ENCODE results near the gene ATP11A. TPM values are rescaled to one million over a fixed set of nuclear protein-coding genes. Genes with fewer than 3 reads are reported as not detected.
A peak's percentile ranks its signal among the peaks of the same experiment; 100 is the strongest.

The ATP11A gene
- total and polyA plus RNA-seq, 7 donors, result 3.9 to 48.6 (median 26.4) TPM

GRCh38 chr13:112744168-112745021 lies 54.6 kb downstream of the ATP11A start:
- H3K9me3 ChIP-seq, result no peaks in the 10 kb centered on the region
- 51 to 63% (median 59%) methylated on average over 22 of the region's 22 CpGs for WGBS, 3 donors
- no peak for TF ChIP-seq CTCF (IDR thresholded peaks at IDR 0.05)
- intact Hi-C loops (cut with DNase I), result loop anchor here in 1 of 2 donors (5.0 kb wide), 1 partner anchor 52 kb away; the partner anchor contains the start of gene ATP11A
- H3K4me3 ChIP-seq, result no peak overlapping the region
- ATAC-seq (peak in 3 of 4 donors; percentile 36 to 52 (median 42)), DNase-seq (no peak)
- H3K27me3 ChIP-seq (ENCODE audit: insufficient read depth in 3 of 3, low read length in 2 of 3), result no peaks in the 10 kb centered on the region
- H3K27ac ChIP-seq, result peak overlapping the region; percentile 16
- peaks cover 25% of the 10 kb centered on the region for H3K4me1 ChIP-seq
- H3K36me3 ChIP-seq (ENCODE audit: insufficient read depth in 1 of 2, low read depth in 1 of 2), result no peaks in the 10 kb centered on the region

GRCh38 chr13:112746044-112746443 lies 56.2 kb downstream of the ATP11A start:
- Histone ChIP-seq H3K27me3 (ENCODE audit: insufficient read depth in 3 of 3, low read length in 2 of 3) (no peaks in the 10 kb centered on the region), H3K4me3 (no peak overlapping the region), H3K36me3 (ENCODE audit: insufficient read depth in 1 of 2, low read depth in 1 of 2) (no peaks in the 10 kb centered on the region), H3K4me1 (peaks cover 12% of the 10 kb centered on the region), H3K9me3 (no peaks in the 10 kb centered on the region), H3K27ac (no peak overlapping the region)
- intact Hi-C loops (cut with DNase I), result no loop called here
- no peak for TF ChIP-seq CTCF (IDR thresholded peaks at IDR 0.05)
- 92 to 94% (median 93%) methylated on average over 29 of the region's 29 CpGs for WGBS, 3 donors
- DNase-seq (no peak), ATAC-seq (no peak)

- H3K27ac ChIP-seq, result no peak overlapping the region
- no peaks in the 10 kb centered on the region for H3K27me3 ChIP-seq (ENCODE audit: insufficient read depth in 3 of 3, low read length in 2 of 3)
- no peaks in the 10 kb centered on the region for H3K9me3 ChIP-seq
- no peaks in the 10 kb centered on the region for H3K36me3 ChIP-seq (ENCODE audit: insufficient read depth in 1 of 2, low read depth in 1 of 2)
- DNase-seq, result no peak
- no peak for TF ChIP-seq CTCF (IDR thresholded peaks at IDR 0.05)
- WGBS, 3 donors, result 80 to 84% (median 84%) methylated on average over 9 of the region's 9 CpGs
- H3K4me1 ChIP-seq, result peaks cover 12% of the 10 kb centered on the region
- no peak overlapping the region for H3K4me3 ChIP-seq
- no peak for ATAC-seq
- intact Hi-C loops (cut with DNase I), result no loop called here
Observed at GRCh38 chr13:112747256-112747655, 57.4 kb downstream of the ATP11A start.

- H3K4me1 ChIP-seq, result peaks cover 8% of the 10 kb centered on the region
- 45 to 60% (median 54%) methylated on average over 18 of the region's 18 CpGs for WGBS, 3 donors
- ATAC-seq (peak; percentile 42 to 75 (median 68)), DNase-seq (peak; percentile 78 to 83)
- H3K4me3 ChIP-seq, result no peak overlapping the region
- H3K36me3 ChIP-seq (ENCODE audit: insufficient read depth in 1 of 2, low read depth in 1 of 2), result no peaks in the 10 kb centered on the region
- H3K27me3 ChIP-seq (ENCODE audit: insufficient read depth in 3 of 3, low read length in 2 of 3), result no peaks in the 10 kb centered on the region
- no peak for TF ChIP-seq CTCF (IDR thresholded peaks at IDR 0.05)
- no peak overlapping the region for H3K27ac ChIP-seq
- intact Hi-C loops (cut with DNase I), result no loop called here
- no peaks in the 10 kb centered on the region for H3K9me3 ChIP-seq
Observed at GRCh38 chr13:112748947-112749735, 59.3 kb downstream of the ATP11A start.

All from psoas muscle (tissue), 8 donors.